Stimulated activated naive CD8-positive, alpha-beta T cell treated with anti-CD3 and anti-CD28 coated beads, Interleukin-15, Interleukin-2, amounts not matched to agents 100 U/mL and 50 U/mL, for 24 hours (primary cell): ENCODE data around the gene SNAPC3.
"Not testable (repeated sequence)": the region's sequence is repeated elsewhere in the genome, so short reads cannot be mapped to it uniquely, and the experiment has no call there.

Experiments used
- ATAC-seq: fragments of 150-1000 bp; cut with Tn5 transposase; one replicate; pipeline ENCODE4 v1.10.0; 2021
- DNase-seq: peaks from one replicate; pipeline ENCODE4 v3.0.0; 2021

The SNAPC3 gene

DNA sequence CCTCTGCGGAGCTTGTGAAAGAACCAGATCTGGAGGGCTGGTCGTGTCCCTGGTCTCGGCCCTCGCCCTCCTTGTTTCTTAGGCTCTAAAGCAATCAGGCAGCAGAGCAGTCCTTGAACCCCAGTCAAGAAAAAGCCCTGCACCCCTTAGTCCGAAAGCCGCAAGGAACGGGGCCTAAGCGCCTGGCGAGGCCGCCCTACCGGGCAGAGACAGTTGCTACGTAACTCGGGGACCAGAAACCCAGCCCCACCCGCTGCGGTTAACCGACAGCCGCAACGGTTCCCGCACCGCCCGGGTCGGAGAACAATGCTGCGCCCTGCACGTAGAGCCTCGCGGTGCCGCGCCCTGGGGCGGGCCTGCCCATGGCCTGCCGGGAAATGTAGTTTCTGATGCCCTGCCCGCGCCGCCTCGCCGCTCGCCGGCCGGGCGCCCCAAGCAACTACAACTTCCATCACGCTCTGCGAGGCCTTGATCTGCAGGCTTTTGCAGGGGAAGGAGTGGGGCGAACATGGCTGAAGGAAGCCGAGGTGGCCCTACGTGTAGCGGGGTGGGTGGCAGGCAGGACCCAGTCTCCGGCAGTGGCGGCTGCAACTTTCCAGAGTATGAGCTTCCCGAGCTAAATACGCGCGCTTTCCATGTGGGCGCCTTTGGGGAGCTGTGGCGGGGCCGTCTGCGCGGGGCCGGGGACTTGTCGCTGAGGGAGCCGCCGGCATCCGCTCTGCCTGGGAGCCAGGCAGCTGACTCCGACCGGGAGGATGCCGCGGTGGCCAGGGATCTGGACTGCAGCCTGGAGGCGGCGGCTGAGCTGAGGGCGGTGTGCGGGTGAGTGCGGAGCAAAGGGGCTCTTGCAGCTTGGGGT lies at the start of gene SNAPC3:
Gene SNAPC3 (plus strand): TSS at position 505 of the 859 bp plus-strand sequence. CDS start 4 bp downstream, at position 509.
- DNase-seq: peak; percentile 94
- ATAC-seq: peak; percentile 99

DNA sequence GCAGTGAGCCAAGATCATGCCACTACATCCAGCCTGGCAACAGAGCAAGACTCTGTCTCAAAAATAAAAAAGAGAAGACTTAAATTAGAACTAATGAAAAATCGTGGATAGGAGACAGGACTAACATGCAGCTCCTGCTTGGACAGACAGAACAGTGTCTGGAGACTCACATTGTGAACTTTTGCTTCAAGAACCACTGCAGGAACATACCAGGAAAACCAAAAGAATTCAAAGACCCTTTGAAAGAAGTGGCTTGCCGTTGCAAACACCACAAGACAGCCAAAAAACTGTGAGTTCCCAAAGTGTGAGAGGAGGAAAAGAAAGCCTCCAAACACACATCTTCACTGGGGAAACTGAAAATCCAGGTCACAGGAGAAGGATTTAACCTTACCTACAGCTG lies 48.8 kb upstream of the SNAPC3 start:
- ATAC-seq (no peak), DNase-seq (no peak)

- DNase-seq (no peak), ATAC-seq (no peak)
These were observed 48.4 kb upstream of the SNAPC3 start for GRCh38 chr9:15374310-15374709.

DNA sequence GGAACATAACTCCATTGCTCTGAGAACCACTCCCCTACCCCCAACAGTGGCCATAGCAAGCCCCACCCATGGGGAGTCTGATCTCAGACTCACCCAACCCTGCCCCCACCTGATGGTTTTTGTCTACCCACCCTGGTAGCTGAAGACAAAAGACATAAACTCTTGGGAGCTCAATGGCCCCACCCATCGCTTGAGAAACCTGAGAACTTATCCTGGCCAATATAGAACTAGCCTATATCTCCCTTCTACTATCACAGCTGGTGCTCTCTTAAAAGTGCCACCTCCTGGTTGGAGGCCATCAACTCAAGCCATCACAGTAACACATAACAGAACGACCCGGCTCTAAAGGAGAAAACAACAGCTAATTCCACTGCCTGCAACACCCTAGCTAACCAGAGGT lies 47.9 kb upstream of the SNAPC3 start:
- ATAC-seq (no peak), DNase-seq (no peak)

- ATAC-seq (no peak), DNase-seq (no peak)
These were observed 44.8 kb upstream of the SNAPC3 start for GRCh38 chr9:15377625-15378540.

- not testable (repeated sequence) for ATAC-seq, DNase-seq
These were observed 43.4 kb upstream of the SNAPC3 start for GRCh38 chr9:15379317-15379716.

DNA sequence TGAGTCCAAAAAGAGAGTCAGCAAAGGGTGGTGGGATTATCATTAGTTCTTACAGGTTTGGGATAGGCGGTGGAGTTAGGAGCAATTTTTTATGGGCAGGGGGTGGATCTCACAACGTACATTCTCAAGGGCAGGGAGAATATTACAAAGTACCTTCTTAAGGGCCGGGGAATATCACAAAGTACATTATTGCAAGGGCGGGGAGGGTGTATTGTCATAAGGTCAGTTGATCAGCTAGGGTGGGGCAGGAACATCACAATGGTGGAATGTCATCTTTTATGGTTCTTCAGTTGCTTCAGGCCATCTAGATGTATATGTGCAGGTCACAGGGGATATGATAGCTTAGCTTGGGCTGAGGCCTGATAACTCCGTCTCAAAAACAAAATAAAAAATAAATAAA lies 42.8 kb upstream of the SNAPC3 start:
- DNase-seq, ATAC-seq: not testable (repeated sequence)

DNA sequence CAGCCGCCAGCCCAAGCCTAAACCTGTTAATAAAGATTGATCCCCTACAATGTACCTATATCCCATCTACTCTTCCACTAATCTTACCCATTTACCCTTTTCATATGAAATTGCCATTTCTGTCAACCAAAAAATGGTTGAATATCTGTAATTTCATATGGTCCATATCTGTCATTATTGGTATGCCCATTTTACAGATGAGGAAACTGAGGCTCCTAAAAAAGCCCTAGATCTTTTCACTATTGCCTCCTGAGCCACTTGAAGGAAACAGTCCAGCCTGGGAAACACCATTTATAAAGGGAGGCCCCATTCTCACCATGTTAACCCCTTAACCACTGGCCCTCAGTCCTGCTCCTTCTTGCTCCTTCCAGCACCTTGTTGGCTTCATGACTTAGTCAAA lies 41.2 kb upstream of the SNAPC3 start:
- DNase-seq (no peak), ATAC-seq (no peak)

GRCh38 chr9:15386465-15386864 lies 36.2 kb upstream of the SNAPC3 start:
- no peak for ATAC-seq

GRCh38 chr9:15389173-15389572 lies 33.5 kb upstream of the SNAPC3 start:
- ATAC-seq (no peak), DNase-seq (no peak)

More at GRCh38 chr9:15386465-15386864, 36.2 kb upstream of the SNAPC3 start:
- no peak for DNase-seq

DNA sequence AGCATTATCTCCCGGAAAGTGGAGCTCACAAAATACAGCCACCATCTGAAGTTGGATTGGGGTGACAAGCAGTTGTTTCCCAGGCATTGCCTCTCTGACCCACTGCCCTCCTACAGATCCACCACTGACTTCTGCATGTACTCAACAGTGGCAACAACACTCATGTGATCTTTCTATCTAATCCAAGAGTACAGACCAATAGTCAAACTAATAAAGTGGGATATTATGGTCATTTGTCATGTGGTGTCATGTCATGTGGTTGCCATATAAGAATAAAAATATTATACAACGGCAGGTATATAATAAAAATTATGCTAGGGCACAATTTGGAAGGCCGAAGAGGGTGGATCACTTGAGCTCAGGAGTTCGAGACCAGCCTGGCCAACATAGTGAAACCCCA lies 33.0 kb upstream of the SNAPC3 start:
- DNase-seq: no peak
- ATAC-seq: no peak

DNA sequence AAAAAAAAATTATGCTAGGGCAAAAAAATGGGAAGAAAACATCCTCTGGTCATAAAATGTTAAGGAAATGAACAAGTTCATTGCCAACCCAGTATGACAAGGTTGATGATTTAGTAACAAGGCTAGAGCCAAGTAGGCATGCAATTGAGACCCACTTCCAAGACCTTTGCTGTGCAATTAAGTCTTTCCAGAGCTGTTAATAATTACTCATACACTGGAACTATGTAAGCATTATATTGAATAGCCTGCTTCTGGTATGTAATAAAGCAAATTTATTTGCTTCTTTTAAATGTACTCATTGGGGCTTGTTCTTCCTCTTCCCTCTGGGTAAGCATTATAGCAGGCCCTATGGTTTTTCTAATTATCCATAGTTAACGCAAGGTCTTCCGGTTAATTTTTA lies 32.5 kb upstream of the SNAPC3 start:
- DNase-seq: no peak
- ATAC-seq: no peak

DNA sequence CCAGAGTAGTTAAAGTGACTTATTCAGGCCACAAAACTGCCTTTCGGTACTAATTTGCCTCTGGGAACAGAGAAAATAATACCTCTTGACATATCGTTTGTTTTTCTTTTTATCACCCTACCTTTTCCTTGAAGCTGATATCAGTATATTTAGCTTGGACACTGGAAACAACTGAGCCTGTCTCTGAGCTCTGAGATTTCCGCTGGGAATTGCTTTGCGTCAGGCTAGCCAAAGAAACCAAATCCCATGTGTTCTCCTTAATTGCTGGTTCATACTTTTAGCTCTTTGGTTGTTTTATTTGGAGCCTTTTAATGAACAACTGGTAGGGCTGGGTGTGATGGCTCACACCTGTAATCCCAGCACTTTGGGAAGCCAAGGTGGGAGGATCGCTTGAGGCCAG lies 30.3 kb upstream of the SNAPC3 start:
- ATAC-seq (no peak), DNase-seq (no peak)

- no peak for DNase-seq
These were observed 22.3 kb upstream of the SNAPC3 start for GRCh38 chr9:15400281-15400941.

GRCh38 chr9:15401266-15401665 lies 21.4 kb upstream of the SNAPC3 start:
- no peak for ATAC-seq
- no peak for DNase-seq

More at GRCh38 chr9:15400281-15400941, 22.3 kb upstream of the SNAPC3 start:
- ATAC-seq: no peak

DNA sequence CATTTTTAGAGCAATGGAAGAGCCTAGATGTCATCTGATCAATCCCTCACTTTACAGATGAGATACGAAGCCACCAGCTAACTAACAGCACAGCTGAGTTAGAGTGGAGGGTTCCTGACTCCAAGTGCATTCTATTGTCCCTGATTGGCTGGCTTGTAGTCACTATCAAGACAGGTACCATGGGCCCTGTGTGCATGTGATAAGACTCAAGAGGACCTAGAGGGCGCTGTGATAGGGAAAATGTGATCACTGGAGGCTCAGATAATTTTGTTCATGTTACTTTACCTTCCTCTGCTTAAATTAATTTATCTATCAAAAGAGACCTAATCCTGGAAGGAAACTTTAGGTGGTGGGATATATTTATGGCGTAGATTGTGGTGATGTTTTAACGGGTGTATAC lies 19.5 kb upstream of the SNAPC3 start:
- DNase-seq (no peak), ATAC-seq (no peak)

DNA sequence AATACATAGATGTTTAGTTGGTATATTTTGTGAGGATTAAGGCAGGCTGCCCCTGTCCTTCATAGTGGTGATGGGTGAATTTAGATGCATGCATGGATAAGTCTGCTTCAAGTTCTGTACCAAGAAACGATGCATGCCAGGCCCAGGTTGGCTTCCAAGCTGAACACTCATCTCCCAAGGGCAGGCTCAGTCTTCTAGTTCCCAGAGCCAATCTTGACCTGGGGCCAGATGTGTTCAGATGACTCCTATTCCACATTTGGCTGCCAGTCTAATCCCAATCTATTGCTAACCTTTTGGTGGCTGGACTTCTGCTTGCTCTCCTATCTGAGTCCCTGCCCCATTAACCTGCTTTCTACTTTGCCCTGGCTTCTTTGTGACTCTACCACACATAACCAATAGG lies 18.5 kb upstream of the SNAPC3 start:
- no peak for ATAC-seq
- DNase-seq: no peak

DNA sequence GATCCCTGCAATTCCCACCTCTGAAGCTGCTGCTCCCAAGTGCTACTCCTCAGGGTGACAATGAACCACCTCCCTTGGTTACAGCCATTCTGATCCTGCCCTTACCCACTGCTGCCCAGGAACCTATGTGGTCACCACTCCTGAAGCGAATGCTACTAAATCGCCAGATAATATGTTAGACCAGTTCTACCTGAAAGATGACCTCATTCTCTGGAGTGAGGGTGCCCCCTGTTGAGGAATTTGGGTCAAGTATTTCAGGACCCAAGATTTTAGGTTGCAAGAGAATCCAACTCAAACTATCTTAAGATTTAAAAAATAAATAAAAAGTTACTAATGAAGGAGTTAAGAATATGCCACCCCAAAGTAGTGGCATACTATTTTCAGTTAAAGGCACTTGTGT lies 5.8 kb upstream of the SNAPC3 start:
- ATAC-seq (peak; percentile 57), DNase-seq (peak; percentile 33)

DNA sequence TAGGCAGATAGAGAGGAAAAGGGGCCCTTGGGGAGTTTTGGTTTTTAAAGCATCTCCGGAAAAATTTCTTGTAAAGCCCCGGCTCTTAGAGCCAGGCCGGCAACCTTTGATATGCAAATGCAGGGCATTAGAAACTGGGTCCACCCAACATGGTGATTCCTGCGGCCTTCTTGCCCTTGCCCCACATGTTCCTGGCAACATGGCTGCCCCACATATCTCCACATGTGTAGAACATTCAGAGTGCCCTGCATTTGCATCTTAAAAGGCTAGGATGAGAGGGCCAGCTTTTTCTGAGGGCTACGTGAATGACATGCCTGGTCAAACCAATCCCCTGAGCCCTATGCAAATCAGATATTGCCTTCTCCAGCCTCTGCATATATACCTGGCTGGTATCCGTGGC lies 5.0 kb upstream of the SNAPC3 start:
- no peak for ATAC-seq

DNA sequence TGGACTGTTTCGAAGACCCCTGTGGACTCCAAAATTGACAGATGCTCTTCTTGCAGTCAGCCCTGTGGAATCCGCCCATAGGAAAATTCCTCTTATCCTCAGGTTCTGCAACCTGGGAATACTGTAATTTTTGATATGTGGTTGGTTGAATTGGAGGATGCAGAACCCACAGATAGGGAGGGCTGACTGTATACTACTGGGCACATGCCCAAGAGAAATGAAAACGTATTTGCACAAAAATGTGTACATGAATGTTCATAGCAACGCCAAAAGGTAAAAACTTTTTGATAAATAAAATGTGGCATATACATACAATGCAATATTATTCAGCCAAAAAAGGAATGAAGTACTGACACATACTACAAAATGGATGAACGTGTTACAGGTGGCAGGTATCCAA lies 1.9 kb upstream of the SNAPC3 start:
- no peak for DNase-seq
- no peak for ATAC-seq

More for the DNA sequence above, 5.0 kb upstream of the SNAPC3 start:
- no peak for DNase-seq

GRCh38 chr9:15421532-15421931 lies 1.1 kb upstream of the SNAPC3 start:
- ATAC-seq (no peak), DNase-seq (no peak)

- ATAC-seq (no peak), DNase-seq (no peak)
These were observed 695 bp upstream of the SNAPC3 start for GRCh38 chr9:15421990-15422371.
